Measurements from ENCODE around the gene RET. TPM values are rescaled to one million over a fixed set of nuclear protein-coding genes. Genes with fewer than 3 reads are reported as not detected.

The RET gene
- total RNA-seq, 1 donor from 2014 or later, result 2.2 TPM

DNA sequence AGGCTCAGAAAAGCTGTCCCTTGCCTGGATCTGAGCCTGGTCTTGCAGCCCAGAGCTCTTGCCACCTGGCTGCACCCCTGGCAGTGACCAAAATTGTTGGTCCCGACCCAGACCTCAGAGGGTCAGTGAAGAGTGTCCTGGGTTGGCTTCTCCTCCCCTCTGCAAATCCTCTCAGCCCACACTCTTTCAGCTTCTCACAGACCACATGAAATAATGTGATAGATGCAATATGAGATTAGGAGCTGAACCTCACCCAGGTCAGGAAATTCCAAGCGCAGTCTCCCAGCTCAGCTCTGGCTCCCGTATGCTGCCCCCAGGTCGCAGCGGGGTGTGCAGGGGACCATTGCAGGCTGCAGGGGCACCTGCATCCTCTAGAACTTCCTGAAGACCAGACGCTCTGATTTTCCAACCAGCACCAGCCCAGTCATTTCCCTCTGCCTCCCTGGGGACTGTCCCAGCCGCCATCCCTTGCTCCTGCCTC, 19.6 kb upstream of the RET start:
- H3K4me3 Mint-ChIP-seq, result no peak overlapping the region
- H3K9me3 Mint-ChIP-seq, result no peaks in the 10 kb centered on the region
- DNase-seq (ENCODE audit: low spot score in 2 of 2, unreplicated experiment in 2 of 2), result no peak
- H3K4me1 Mint-ChIP-seq, result peaks cover 4% of the 10 kb centered on the region
- H3K27ac Mint-ChIP-seq, result no peak overlapping the region
- H3K36me3 Mint-ChIP-seq, result no peaks in the 10 kb centered on the region
- TF ChIP-seq, protein P1, sequence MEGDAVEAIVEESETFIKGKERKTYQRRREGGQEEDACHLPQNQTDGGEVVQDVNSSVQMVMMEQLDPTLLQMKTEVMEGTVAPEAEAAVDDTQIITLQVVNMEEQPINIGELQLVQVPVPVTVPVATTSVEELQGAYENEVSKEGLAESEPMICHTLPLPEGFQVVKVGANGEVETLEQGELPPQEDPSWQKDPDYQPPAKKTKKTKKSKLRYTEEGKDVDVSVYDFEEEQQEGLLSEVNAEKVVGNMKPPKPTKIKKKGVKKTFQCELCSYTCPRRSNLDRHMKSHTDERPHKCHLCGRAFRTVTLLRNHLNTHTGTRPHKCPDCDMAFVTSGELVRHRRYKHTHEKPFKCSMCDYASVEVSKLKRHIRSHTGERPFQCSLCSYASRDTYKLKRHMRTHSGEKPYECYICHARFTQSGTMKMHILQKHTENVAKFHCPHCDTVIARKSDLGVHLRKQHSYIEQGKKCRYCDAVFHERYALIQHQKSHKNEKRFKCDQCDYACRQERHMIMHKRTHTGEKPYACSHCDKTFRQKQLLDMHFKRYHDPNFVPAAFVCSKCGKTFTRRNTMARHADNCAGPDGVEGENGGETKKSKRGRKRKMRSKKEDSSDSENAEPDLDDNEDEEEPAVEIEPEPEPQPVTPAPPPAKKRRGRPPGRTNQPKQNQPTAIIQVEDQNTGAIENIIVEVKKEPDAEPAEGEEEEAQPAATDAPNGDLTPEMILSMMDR (IDR thresholded peaks at IDR 0.05; ENCODE audit: unreplicated experiment), result no peak
- H3K27me3 Mint-ChIP-seq (ENCODE audit: low read depth), result peaks cover 36% of the 10 kb centered on the region

DNA sequence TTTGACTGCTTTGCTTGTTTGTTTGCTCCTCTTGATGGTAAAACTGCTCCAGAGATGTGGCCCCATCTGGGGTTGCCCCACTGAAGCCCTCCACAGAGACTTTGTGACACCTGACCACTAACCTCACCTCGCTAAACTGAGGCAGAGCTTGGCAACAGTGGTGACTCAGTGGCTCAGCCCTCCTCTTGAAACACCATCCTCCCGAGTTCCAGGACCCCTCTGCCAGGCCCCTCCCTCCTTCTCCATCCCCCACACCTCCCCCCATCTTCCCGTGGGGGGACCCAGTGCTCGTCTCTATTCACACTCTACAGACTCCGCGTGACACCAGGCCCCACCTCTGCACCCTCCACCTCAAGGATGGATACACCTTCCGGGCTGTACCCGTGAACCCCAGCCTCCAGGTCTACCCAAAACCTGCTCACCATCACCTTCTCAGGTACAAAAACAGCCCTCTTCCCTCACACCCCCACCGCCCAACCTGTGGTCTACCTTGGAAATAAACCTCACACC, 19.0 kb upstream of the RET start:
- H3K27ac Mint-ChIP-seq, result no peak overlapping the region
- H3K9me3 Mint-ChIP-seq, result no peaks in the 10 kb centered on the region
- H3K4me1 Mint-ChIP-seq, result peaks cover 4% of the 10 kb centered on the region
- peaks cover 33% of the 10 kb centered on the region for H3K27me3 Mint-ChIP-seq (ENCODE audit: low read depth)
- DNase-seq (ENCODE audit: low spot score in 2 of 2, unreplicated experiment in 2 of 2), result no peak
- TF ChIP-seq, protein P1 (IDR thresholded peaks at IDR 0.05; ENCODE audit: unreplicated experiment), result no peak
- no peaks in the 10 kb centered on the region for H3K36me3 Mint-ChIP-seq
- H3K4me3 Mint-ChIP-seq, result no peak overlapping the region

DNA sequence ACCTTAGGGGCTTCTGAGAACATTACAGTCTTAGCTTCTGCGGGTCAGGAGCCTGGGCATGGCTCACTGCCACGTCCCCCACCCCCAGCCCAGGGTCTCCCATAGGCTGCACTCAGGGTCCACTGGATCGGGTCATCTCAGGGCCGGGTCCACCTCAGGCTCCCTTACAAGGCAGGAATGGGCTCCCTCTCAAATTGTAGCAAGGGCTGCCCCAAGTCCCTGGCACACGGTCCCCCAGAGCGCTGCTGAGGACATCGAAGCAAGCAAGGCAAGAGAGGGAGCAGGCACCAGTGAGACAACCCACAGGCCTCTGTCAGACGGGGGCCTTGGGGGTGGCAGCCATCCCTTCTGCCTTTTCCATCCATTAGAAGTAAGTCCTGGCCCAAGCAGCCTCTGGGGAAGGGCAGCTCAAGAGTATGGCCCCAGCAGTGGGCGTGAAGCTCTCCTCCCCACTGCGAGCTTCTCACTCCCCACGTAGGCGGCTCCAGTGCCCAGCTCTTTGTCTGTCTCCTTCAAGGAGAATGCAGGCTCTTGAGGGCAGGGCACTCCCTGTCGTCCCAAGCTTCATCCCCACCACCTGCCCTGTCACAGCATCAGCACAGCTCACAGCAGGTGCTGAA, 18.0 kb upstream of the RET start:
- Mint-ChIP-seq H3K36me3 (no peaks in the 10 kb centered on the region), H3K4me3 (no peak overlapping the region), H3K9me3 (no peaks in the 10 kb centered on the region), H3K27ac (no peak overlapping the region), H3K27me3 (ENCODE audit: low read depth) (peaks cover 24% of the 10 kb centered on the region), H3K4me1 (peaks cover 4% of the 10 kb centered on the region)
- DNase-seq (ENCODE audit: low spot score in 2 of 2, unreplicated experiment in 2 of 2), result no peak
- TF ChIP-seq, protein P1 (IDR thresholded peaks at IDR 0.05; ENCODE audit: unreplicated experiment), result no peak

DNA sequence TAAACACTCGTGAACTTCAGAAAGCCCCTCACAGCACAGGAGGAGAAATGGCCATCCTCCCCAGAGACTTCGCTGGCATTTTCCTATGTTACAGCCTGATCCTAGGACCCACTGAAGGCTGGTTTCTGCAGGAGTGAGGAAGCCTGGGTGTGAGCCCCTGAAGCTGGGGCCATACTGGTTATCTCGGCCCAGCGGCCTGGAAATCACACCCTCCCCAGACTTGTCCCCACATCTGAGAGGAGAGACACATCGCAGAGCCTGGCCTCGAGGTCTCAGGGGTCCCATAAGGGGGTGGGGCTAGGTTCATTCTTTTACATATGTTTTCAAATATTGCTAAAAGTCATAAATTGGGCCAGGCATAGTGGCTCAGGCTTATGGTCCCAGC, 17.5 kb upstream of the RET start:
- Mint-ChIP-seq H3K36me3 (no peaks in the 10 kb centered on the region), H3K9me3 (no peaks in the 10 kb centered on the region), H3K27me3 (ENCODE audit: low read depth) (peaks cover 22% of the 10 kb centered on the region), H3K4me1 (peaks cover 4% of the 10 kb centered on the region), H3K4me3 (no peak overlapping the region), H3K27ac (no peak overlapping the region)
- TF ChIP-seq, protein P1 (IDR thresholded peaks at IDR 0.05; ENCODE audit: unreplicated experiment), result no peak
- DNase-seq (ENCODE audit: low spot score in 2 of 2, unreplicated experiment in 2 of 2), result no peak

DNA sequence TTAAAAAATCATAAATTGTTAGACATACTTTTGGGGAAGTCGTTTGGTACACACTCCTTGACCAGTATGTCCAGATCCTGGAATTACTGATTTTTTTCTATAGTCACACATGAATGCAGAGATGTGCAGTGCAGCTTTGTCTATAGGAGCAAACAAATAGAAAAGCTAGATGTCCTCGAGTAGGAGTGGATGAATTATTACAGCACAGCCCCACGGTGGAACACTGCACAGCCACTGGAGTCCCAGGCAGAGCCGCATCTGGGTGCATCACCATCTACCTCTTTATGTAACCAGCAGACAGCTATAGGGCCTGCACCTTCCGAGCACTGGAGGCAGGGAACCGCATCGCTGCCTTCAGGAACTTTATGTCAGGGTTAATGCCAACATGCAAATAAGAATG, 17.0 kb upstream of the RET start:
- no peaks in the 10 kb centered on the region for H3K36me3 Mint-ChIP-seq
- TF ChIP-seq, protein P1 (IDR thresholded peaks at IDR 0.05; ENCODE audit: unreplicated experiment), result no peak
- H3K4me1 Mint-ChIP-seq, result peaks cover 4% of the 10 kb centered on the region
- no peak for DNase-seq (ENCODE audit: low spot score in 2 of 2, unreplicated experiment in 2 of 2)
- peaks cover 21% of the 10 kb centered on the region for H3K27me3 Mint-ChIP-seq (ENCODE audit: low read depth)
- H3K4me3 Mint-ChIP-seq, result no peak overlapping the region
- H3K27ac Mint-ChIP-seq, result no peak overlapping the region
- H3K9me3 Mint-ChIP-seq, result no peaks in the 10 kb centered on the region

Measured in mesothelial cell of epicardium (in vitro differentiated cells).